HEK293 (cell line): ENCODE data around the gene CIB1.

Experiments
- CTCF ChIA-PET: fragments of 350-600 bp; formaldehyde crosslinking; extraction: SDS; loops from one replicate; lab custom pipeline; 2021; ENCODE audit warnings: antibody characterized with exemption; lab: Yijun Ruan, JAX
- POLR2A ChIA-PET: fragments of 300-600 bp; formaldehyde crosslinking; extraction: SDS; loops from one replicate; lab custom pipeline; 2020; ENCODE audit warnings: antibody characterized with exemption, inconsistent platforms; lab: Yijun Ruan, JAX
- H3K27ac ChIP-seq: fragments of 200-500 bp; sonication (Bioruptor generic); 2 replicates; pipeline ENCODE4 v1.5.1; 2014; ENCODE audit warnings: low read depth, low read length, control low read depth, inconsistent platforms; ENCODE audit errors: extremely low read depth
- H3K36me3 ChIP-seq, 2 experiments: fragments of 200-500 bp in 1 of 2; sonication (Bioruptor generic) in 1 of 2; 1 replicate in 1 of 2; 2 replicates in 1 of 2; pipeline ENCODE4 v1.5.1; 2014 to 2017; ENCODE audit warnings: inconsistent platforms in 2 of 2, low read length in 2 of 2; ENCODE audit not compliant: control insufficient read depth in 2 of 2, insufficient read depth in 1 of 2
- H3K4me1 ChIP-seq: fragments of 200-500 bp; sonication (Bioruptor generic); 2 replicates; pipeline ENCODE4 v1.5.1; 2014; ENCODE audit warnings: mild to moderate bottlenecking, low read length, inconsistent platforms; ENCODE audit not compliant: control insufficient read depth, insufficient read depth
- H3K4me3 ChIP-seq: 2 replicates; pipeline ENCODE4 v1.5.1; 2011; ENCODE audit warnings: low read depth, mild to moderate bottlenecking, control low read depth, low read length, moderate library complexity
- H3K9me3 ChIP-seq: fragments of 200-500 bp; sonication (Bioruptor generic); 2 replicates; pipeline ENCODE4 v1.5.1; 2014; ENCODE audit warnings: low read depth, low read length, inconsistent platforms; ENCODE audit not compliant: control insufficient read depth, insufficient read depth
- KLF1 ChIP-seq: fragments of 450-650 bp; formaldehyde crosslinking; IDR thresholded peaks from 2 replicates; pipeline ENCODE4 v1.5.1; 2016; ENCODE audit warnings: missing biosample characterization, missing genetic modification characterization
- KLF16 ChIP-seq: fragments of 450-650 bp; formaldehyde crosslinking; IDR thresholded peaks from 2 replicates; pipeline ENCODE4 v1.5.1; 2017; ENCODE audit warnings: missing biosample characterization, missing genetic modification characterization
- PRDM4 ChIP-seq: fragments of 450-650 bp; formaldehyde crosslinking; IDR thresholded peaks from 2 replicates; pipeline ENCODE4 v1.5.1; 2017; ENCODE audit warnings: missing biosample characterization, missing genetic modification characterization
- SCRT2 ChIP-seq: fragments of 450-650 bp; formaldehyde crosslinking; IDR thresholded peaks from 2 replicates; pipeline ENCODE4 v1.5.1; 2016; ENCODE audit warnings: missing biosample characterization, missing genetic modification characterization
- TCF7L2 ChIP-seq: IDR thresholded peaks from 2 replicates; pipeline ENCODE4 v1.6.1; 2011; ENCODE audit warnings: low read depth, mild to moderate bottlenecking, inconsistent platforms, low read length, moderate library complexity, borderline replicate concordance
- TRIM28 ChIP-seq: IDR thresholded peaks from 2 replicates; pipeline ENCODE4 v1.6.1; 2011; ENCODE audit warnings: low read length, control low read depth, borderline replicate concordance
- ZBTB7A ChIP-seq: fragments of 450-650 bp; formaldehyde crosslinking; IDR thresholded peaks from 2 replicates; pipeline ENCODE4 v1.5.1; 2016; ENCODE audit warnings: low read depth, missing biosample characterization, missing genetic modification characterization
- ZBTB8A ChIP-seq: fragments of 450-650 bp; formaldehyde crosslinking; IDR thresholded peaks from 2 replicates; pipeline ENCODE4 v1.5.1; 2016; ENCODE audit warnings: missing biosample characterization, missing genetic modification characterization
- ZNF18 ChIP-seq: fragments of 450-650 bp; formaldehyde crosslinking; IDR thresholded peaks from 2 replicates; pipeline ENCODE4 v1.5.1; 2016; ENCODE audit warnings: missing biosample characterization, missing genetic modification characterization
- ZNF202 ChIP-seq: fragments of 450-650 bp; formaldehyde crosslinking; IDR thresholded peaks from 2 replicates; pipeline ENCODE4 v1.5.1; 2016; ENCODE audit warnings: missing biosample characterization, missing genetic modification characterization, borderline replicate concordance
- ZNF221 ChIP-seq: fragments of 450-650 bp; formaldehyde crosslinking; IDR thresholded peaks from 2 replicates; pipeline ENCODE4 v1.5.1; 2017; ENCODE audit warnings: missing biosample characterization, missing genetic modification characterization, borderline replicate concordance
- ZNF24 ChIP-seq: fragments of 450-650 bp; formaldehyde crosslinking; IDR thresholded peaks from 2 replicates; pipeline ENCODE4 v1.5.1; 2016; ENCODE audit warnings: missing biosample characterization, missing genetic modification characterization
- ZNF302 ChIP-seq: fragments of 450-650 bp; formaldehyde crosslinking; IDR thresholded peaks from 2 replicates; pipeline ENCODE4 v1.5.1; 2016; ENCODE audit warnings: missing biosample characterization, missing genetic modification characterization, low read depth
- ZNF341 ChIP-seq: fragments of 450-650 bp; formaldehyde crosslinking; IDR thresholded peaks from 2 replicates; pipeline ENCODE4; 2016; ENCODE audit warnings: low read depth, missing biosample characterization, missing genetic modification characterization
- ZNF521 ChIP-seq: fragments of 450-650 bp; formaldehyde crosslinking; IDR thresholded peaks from 2 replicates; pipeline ENCODE4 v1.5.1; 2017; ENCODE audit warnings: missing biosample characterization, mild to moderate bottlenecking, missing genetic modification characterization
- ZNF560 ChIP-seq: fragments of 450-650 bp; formaldehyde crosslinking; IDR thresholded peaks from 2 replicates; pipeline ENCODE4 v1.5.1; 2017; ENCODE audit warnings: missing biosample characterization, missing genetic modification characterization, borderline replicate concordance
- ZNF768 ChIP-seq: fragments of 450-650 bp; formaldehyde crosslinking; IDR thresholded peaks from 2 replicates; pipeline ENCODE4 v1.5.1; 2018; ENCODE audit warnings: missing biosample characterization, mild to moderate bottlenecking, missing genetic modification characterization
- ZNF776 ChIP-seq: fragments of 450-650 bp; formaldehyde crosslinking; IDR thresholded peaks from 2 replicates; pipeline ENCODE4 v1.5.0; 2017; ENCODE audit warnings: missing biosample characterization, missing genetic modification characterization, borderline replicate concordance
- TF ChIP-seq, protein P1 (sequence below): fragments of 450-650 bp; formaldehyde crosslinking; IDR thresholded peaks from 2 replicates; pipeline ENCODE4 v1.5.1; 2016; ENCODE audit warnings: missing biosample characterization, missing genetic modification characterization, borderline replicate concordance

Gene CIB1

GRCh38 chr15:90207252-90207651, 26.5 kb downstream of the CIB1 start:
- TF ChIP-seq ZNF341: peak; percentile 81
- TF ChIP-seq, protein P1, sequence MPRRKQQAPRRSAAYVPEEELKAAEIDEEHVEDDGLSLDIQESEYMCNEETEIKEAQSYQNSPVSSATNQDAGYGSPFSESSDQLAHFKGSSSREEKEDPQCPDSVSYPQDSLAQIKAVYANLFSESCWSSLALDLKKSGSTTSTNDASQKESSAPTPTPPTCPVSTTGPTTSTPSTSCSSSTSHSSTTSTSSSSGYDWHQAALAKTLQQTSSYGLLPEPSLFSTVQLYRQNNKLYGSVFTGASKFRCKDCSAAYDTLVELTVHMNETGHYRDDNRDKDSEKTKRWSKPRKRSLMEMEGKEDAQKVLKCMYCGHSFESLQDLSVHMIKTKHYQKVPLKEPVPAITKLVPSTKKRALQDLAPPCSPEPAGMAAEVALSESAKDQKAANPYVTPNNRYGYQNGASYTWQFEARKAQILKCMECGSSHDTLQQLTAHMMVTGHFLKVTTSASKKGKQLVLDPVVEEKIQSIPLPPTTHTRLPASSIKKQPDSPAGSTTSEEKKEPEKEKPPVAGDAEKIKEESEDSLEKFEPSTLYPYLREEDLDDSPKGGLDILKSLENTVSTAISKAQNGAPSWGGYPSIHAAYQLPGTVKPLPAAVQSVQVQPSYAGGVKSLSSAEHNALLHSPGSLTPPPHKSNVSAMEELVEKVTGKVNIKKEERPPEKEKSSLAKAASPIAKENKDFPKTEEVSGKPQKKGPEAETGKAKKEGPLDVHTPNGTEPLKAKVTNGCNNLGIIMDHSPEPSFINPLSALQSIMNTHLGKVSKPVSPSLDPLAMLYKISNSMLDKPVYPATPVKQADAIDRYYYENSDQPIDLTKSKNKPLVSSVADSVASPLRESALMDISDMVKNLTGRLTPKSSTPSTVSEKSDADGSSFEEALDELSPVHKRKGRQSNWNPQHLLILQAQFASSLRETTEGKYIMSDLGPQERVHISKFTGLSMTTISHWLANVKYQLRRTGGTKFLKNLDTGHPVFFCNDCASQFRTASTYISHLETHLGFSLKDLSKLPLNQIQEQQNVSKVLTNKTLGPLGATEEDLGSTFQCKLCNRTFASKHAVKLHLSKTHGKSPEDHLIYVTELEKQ (tag by site-specific recombination): no peak
- no peak overlapping the region for H3K27ac ChIP-seq
- ChIA-PET CTCF (interaction anchor here (2.3 kb wide), 1 partner anchor 14 kb away, joined by 12 read pairs; no protein-coding TSS in a partner anchor), POLR2A (interaction anchor here (0.6 kb wide), 1 partner anchor 34 kb away, joined by 4 read pairs; no protein-coding TSS in a partner anchor)
- no peaks in the 10 kb centered on the region for H3K9me3 ChIP-seq
- H3K36me3 ChIP-seq: no peaks in the 10 kb centered on the region
- H3K4me1 ChIP-seq: no peaks in the 10 kb centered on the region; the same call in 1 of the 2 replicates
- no peak overlapping the region for H3K4me3 ChIP-seq

DNA sequence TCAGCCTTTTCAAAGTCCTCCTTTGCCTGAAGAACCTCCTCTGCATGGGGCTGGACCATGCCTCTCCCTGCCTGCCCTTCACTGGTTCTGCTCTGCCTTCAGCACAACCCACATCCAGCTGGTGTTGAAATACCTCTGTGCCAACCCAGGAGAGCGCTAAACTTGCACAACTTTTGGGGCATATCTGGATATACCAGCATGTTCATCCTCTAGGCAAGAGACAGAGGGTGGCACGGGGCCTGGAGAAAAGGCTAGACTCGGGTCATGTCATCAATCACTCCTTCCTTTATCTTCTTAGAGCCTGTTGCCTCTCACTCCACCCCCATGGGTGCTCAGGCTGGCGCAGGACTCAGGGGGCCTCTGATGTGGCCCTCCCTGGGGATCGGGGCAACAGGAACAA, 27.9 kb downstream of the CIB1 start:
- TF ChIP-seq SCRT2 (tag by site-specific recombination) (no peak), ZNF768 (tag by site-specific recombination) (no peak), KLF16 (tag by site-specific recombination) (no peak), TCF7L2 (no peak), TRIM28 (no peak), ZNF221 (tag by site-specific recombination) (no peak), ZBTB8A (no peak), ZNF18 (no peak), ZNF24 (tag by site-specific recombination) (no peak)
- H3K36me3 ChIP-seq: no peaks in the 10 kb centered on the region
- H3K9me3 ChIP-seq: no peaks in the 10 kb centered on the region
- ChIA-PET POLR2A (no interaction called here), CTCF (interaction anchor here (0.5 to 3.5 kb wide), 6 partner anchors 9 to 58 kb away, joined by 3 to 33 read pairs (median 8); no protein-coding TSS in a partner anchor)
- no peak overlapping the region for H3K27ac ChIP-seq
- no peak overlapping the region for H3K4me3 ChIP-seq
- H3K4me1 ChIP-seq: peaks cover 3% of the 10 kb centered on the region; the same call in 1 of the 2 replicates

DNA sequence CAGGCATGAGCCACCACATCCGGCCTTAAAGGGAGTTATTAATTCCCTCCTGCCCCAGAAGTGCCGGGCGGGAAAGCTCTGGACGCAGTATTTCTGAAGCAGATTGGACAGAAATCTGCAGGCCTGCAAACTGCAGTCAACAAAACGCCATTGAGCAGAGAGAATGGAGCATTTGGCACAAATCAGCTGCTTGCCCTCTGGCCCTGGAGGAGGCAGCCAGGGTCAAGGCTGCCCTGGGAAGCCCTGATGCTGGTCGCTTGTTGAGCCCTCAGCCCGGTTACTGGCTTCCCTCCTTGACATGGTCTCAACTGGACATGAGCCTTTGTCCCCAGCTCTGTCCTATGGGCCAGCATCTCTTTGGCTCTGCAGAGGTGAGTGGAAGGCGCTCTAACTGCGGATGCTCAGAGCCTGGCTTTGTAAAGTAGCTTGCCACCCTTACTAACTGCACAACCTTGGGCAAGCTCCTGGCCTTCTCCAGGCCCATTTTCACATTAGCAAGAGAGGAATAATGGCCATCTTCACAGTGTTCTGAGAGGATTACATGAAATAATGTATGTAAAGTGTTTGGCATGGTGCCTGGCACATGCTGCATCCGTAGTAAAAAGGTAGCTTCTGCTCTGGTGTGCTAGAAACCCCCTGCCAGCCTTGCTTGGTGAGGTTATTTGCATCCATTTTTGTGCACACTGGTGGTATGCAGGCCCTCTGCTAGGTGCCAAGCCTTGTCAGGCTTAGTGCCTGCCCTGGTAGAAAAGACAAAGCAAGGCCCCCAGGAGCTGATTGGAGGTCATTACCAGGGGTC, 28.5 kb downstream of the CIB1 start:
- ChIA-PET CTCF (interaction anchor here (0.5 to 3.5 kb wide), 5 partner anchors 9 to 48 kb away, joined by 3 to 33 read pairs (median 5); no protein-coding TSS in a partner anchor), POLR2A (no interaction called here)
- H3K4me3 ChIP-seq: no peak overlapping the region
- no peak overlapping the region for H3K27ac ChIP-seq
- H3K9me3 ChIP-seq: no peaks in the 10 kb centered on the region
- no peaks in the 10 kb centered on the region for H3K36me3 ChIP-seq
- TF ChIP-seq PRDM4 (tag by site-specific recombination) (no peak), ZNF521 (tag by site-specific recombination) (no peak), TCF7L2 (no peak), ZNF560 (tag by site-specific recombination) (no peak), ZBTB7A (no peak), ZNF302 (tag by site-specific recombination) (no peak), ZNF202 (tag by site-specific recombination) (no peak), ZNF776 (tag by site-specific recombination) (no peak), KLF1 (no peak)
- H3K4me1 ChIP-seq: peaks cover 8% of the 10 kb centered on the region
